Mammary epithelial cell (primary cell): ENCODE measurements around the gene MAD1L1.

ENCODE experiments used
- CTCF ChIP-seq, 2 donors: IDR thresholded peaks in 1 of 2; conservative IDR thresholded peaks in 1 of 2; 2 replicates each; pipeline ENCODE4 v1.5.1; 2011 to 2012; ENCODE audit warnings: inconsistent platforms in 2 of 2, low read length in 2 of 2, mild to moderate bottlenecking in 2 of 2, control low read depth in 1 of 2, low read depth in 1 of 2; ENCODE audit not compliant: insufficient read depth in 1 of 2; ENCODE audit errors: extremely low read depth in 1 of 2
- EZH2 ChIP-seq: IDR thresholded peaks from 2 replicates; pipeline ENCODE4 v1.6.1; 2012; ENCODE audit warnings: low read length, inconsistent platforms, borderline replicate concordance

GRCh38 chr7:1950066-1950451 is 282.7 kb downstream of the MAD1L1 start:
- no peak for TF ChIP-seq CTCF (conservative IDR thresholded peaks at IDR 0.05 in 1 of 2, IDR thresholded peaks at IDR 0.05 in 1 of 2; ENCODE audit: extremely low read depth in 1 of 2, insufficient read depth in 1 of 2, low read depth in 1 of 2, low read length in 2 of 2)
- TF ChIP-seq EZH2: no peak
